Measurements from ENCODE around the gene CEP72. TPM values are rescaled to one million over a fixed set of nuclear protein-coding genes. Genes with fewer than 3 reads are reported as not detected.

Gene CEP72
- total RNA-seq, 1 experiment from 2014 or later = 24.8 TPM

DNA sequence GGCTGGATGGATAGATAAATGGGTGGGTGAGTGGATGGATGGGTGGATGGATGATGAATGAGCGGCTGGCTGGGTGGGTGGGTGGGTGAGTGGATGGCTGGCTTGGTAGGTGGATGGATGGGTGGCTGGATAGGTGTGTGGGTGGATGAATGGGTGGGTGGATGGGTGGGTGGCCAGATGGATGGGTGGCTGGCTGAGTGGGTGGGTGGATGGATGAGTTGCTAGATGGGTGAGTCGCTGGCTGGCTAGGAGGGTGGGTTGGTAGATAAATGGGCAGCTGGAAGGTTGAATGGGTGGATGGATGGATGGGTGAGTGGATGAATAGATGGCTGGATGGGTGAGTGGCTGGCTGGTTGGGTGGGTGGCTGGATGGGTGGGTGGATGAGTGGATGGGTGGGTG, 27.9 kb upstream of the CEP72 start:
- H2BK5ac ChIP-seq (ENCODE audit: insufficient read length, low read length) = no peak overlapping the region
- no peak overlapping the region for H2BK20ac ChIP-seq (ENCODE audit: low read depth, low read length, poor library complexity, severe bottlenecking)
- H4K8ac ChIP-seq (replicated peaks; ENCODE audit: insufficient read length, low read depth, low read length) = no peak overlapping the region
- no CpG with 5 or more reads among the region's 2 CpGs for WGBS (ENCODE audit: extremely low coverage, insufficient read length, low lambda C conversion rate)
- no peaks in the 10 kb centered on the region; the same call in 1 of the 2 replicates for H3K27me3 ChIP-seq (ENCODE audit: insufficient read depth, low read length)
- Mint-ChIP-seq H3K9me3 (peaks cover 8 to 10% of the 10 kb centered on the region in 2 experiments), H3K27me3 (ENCODE audit: low read depth) (peaks cover 82% of the 10 kb centered on the region), H3K27ac (no peak overlapping the region), H3K4me1 (peaks cover 19 to 20% of the 10 kb centered on the region in 2 experiments), H3K36me3 (ENCODE audit: insufficient read depth in 1 of 3, low read depth in 3 of 3) (no peaks in the 10 kb centered on the region), H3K4me3 (no peak overlapping the region)
- H3K9ac ChIP-seq (ENCODE audit: extremely low read depth, insufficient read length, low read length) = no peak overlapping the region
- DNase-seq = no peak
- H3K79me1 ChIP-seq (ENCODE audit: insufficient read depth, low read depth, low read length, poor library complexity, severe bottlenecking) = no peaks in the 10 kb centered on the region
- H2AK5ac ChIP-seq (ENCODE audit: insufficient read length, low read length) = no peak overlapping the region
- no peaks in the 10 kb centered on the region for H3K79me2 ChIP-seq (ENCODE audit: insufficient read depth, low read length)
- H4K91ac ChIP-seq (ENCODE audit: insufficient read length, low read depth, low read length) = no peak overlapping the region
- H3K14ac ChIP-seq (ENCODE audit: insufficient read depth, low read length) = no peak overlapping the region
- H3K4me2 ChIP-seq (ENCODE audit: insufficient read depth, insufficient read length, low read length) = no peak overlapping the region
- H2BK12ac ChIP-seq (ENCODE audit: insufficient read length, low read depth, low read length) = no peak overlapping the region
- H3K4ac ChIP-seq (ENCODE audit: low read depth, low read length) = no peak overlapping the region
- H3K23ac ChIP-seq (ENCODE audit: insufficient read length, low read depth, low read length) = no peak overlapping the region
- H3T11ph ChIP-seq (ENCODE audit: low read length) = no peak overlapping the region
- TF ChIP-seq, protein P1, sequence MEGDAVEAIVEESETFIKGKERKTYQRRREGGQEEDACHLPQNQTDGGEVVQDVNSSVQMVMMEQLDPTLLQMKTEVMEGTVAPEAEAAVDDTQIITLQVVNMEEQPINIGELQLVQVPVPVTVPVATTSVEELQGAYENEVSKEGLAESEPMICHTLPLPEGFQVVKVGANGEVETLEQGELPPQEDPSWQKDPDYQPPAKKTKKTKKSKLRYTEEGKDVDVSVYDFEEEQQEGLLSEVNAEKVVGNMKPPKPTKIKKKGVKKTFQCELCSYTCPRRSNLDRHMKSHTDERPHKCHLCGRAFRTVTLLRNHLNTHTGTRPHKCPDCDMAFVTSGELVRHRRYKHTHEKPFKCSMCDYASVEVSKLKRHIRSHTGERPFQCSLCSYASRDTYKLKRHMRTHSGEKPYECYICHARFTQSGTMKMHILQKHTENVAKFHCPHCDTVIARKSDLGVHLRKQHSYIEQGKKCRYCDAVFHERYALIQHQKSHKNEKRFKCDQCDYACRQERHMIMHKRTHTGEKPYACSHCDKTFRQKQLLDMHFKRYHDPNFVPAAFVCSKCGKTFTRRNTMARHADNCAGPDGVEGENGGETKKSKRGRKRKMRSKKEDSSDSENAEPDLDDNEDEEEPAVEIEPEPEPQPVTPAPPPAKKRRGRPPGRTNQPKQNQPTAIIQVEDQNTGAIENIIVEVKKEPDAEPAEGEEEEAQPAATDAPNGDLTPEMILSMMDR (conservative IDR thresholded peaks at IDR 0.05) = no peak
- H4K20me1 ChIP-seq (ENCODE audit: control insufficient read depth, insufficient read depth, insufficient read length) = no peaks in the 10 kb centered on the region
- no peaks in the 10 kb centered on the region for H3K9me3 ChIP-seq (ENCODE audit: control insufficient read depth, low read depth, low read length)
- H4K5ac ChIP-seq (ENCODE audit: insufficient read length, low read depth, low read length) = no peak overlapping the region
- H3K23me2 ChIP-seq (ENCODE audit: insufficient read length, low read depth, low read length, poor library complexity, severe bottlenecking) = no peaks in the 10 kb centered on the region
- H2AFZ ChIP-seq (ENCODE audit: low read length) = no peak overlapping the region
- H3K27ac ChIP-seq (ENCODE audit: insufficient read length, low read depth, low read length) = no peak overlapping the region
- no peaks in the 10 kb centered on the region for H3K4me1 ChIP-seq (ENCODE audit: insufficient read depth, low read length)
- H2BK15ac ChIP-seq (ENCODE audit: low read depth, low read length) = no peak overlapping the region
- no peak overlapping the region for H3K18ac ChIP-seq (ENCODE audit: insufficient read length, low read depth, low read length)
- H3K56ac ChIP-seq (ENCODE audit: insufficient read length, low read depth, low read length) = no peak overlapping the region
- no peak overlapping the region for H2BK120ac ChIP-seq (ENCODE audit: low read depth, low read length, poor library complexity, severe bottlenecking)

Measured in H9 (cell line).